ENCODE results near the gene MORN5.

The MORN5 gene

DNA sequence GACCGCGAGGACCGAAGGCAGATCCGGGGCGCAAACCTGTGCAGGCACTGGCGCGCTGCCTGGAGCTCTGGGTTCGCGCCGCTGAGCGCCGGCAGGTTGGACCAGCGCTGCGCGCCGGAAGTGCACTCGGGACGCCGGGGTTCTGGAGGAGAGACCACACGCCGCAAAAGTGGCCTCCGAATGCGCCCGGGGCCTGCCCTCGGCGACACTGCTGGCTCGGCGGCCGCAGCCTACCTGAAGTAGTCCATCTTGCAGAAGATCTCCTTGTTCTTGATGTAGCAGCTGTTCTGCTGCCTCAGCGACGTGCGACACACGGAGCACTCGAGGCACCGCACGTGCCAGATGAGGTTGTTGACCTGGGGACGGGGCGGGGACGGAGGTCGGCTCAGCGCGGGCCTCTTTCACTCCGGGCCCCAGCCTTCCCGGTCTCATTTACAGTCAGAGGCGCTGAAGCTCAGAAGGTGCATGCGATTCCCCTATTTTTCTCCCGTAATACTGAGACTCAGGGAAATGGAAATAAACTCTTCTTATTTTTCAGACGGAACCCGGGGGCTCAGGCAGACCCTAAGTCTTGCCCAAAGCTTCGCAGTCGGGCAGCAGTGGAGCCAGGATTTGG, 66.5 kb downstream of the MORN5 start:
- Mint-ChIP-seq H3K4me1 (peaks cover 7 to 8% of the 10 kb centered on the region in 2 donors), H3K9me3 (no peaks in the 10 kb centered on the region), H3K36me3 (peaks cover 0 to 3% of the 10 kb centered on the region in 2 donors), H3K4me3 (no peak overlapping the region), H3K27ac (no peak overlapping the region), H3K27me3 (peaks cover 57 to 63% of the 10 kb centered on the region in 2 donors)
- ATAC-seq (replicated peaks) (no peak), DNase-seq (no peak)

- Mint-ChIP-seq H3K27ac (no peak overlapping the region), H3K4me1 (peaks cover 7 to 8% of the 10 kb centered on the region in 2 donors), H3K9me3 (no peaks in the 10 kb centered on the region), H3K4me3 (peak overlapping the region; percentile 34 to 43), H3K36me3 (peaks cover 0 to 3% of the 10 kb centered on the region in 2 donors), H3K27me3 (peaks cover 49 to 56% of the 10 kb centered on the region in 2 donors)
- ATAC-seq (replicated peaks) = no peak
- no peak for DNase-seq
Observed at GRCh38 chr9:122226758-122227574, 67.3 kb downstream of the MORN5 start.

DNA sequence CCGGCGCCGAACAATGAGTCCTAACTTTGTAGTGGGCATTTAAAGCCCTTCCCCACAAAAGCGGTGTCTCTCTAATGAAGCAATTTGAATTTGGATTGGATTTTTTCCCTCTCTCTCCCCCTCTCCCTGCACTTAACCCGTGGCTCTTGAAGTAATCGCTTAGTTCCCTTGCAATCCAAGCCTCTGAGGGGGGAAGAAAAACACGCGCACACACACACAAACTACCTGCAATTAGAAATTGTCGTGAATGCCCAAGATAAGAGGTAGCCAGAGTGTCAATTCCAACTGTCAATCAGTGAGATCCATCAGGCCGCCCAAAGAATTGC, 67.8 kb downstream of the MORN5 start:
- H3K4me1 Mint-ChIP-seq = peaks cover 6 to 8% of the 10 kb centered on the region in 2 donors
- no peaks in the 10 kb centered on the region for H3K9me3 Mint-ChIP-seq
- H3K27me3 Mint-ChIP-seq = peaks cover 44 to 50% of the 10 kb centered on the region in 2 donors
- peaks cover 0 to 3% of the 10 kb centered on the region in 2 donors for H3K36me3 Mint-ChIP-seq
- DNase-seq (no peak), ATAC-seq (replicated peaks) (no peak)
- no peak overlapping the region for H3K27ac Mint-ChIP-seq
- H3K4me3 Mint-ChIP-seq = peak overlapping the region in 1 of 2 donors; percentile 47

- H3K36me3 Mint-ChIP-seq = peaks cover 0 to 3% of the 10 kb centered on the region in 2 donors
- DNase-seq (no peak), ATAC-seq (replicated peaks) (no peak)
- H3K27me3 Mint-ChIP-seq = peaks cover 37 to 44% of the 10 kb centered on the region in 2 donors
- H3K4me3 Mint-ChIP-seq = peak overlapping the region; percentile 65 to 79
- H3K27ac Mint-ChIP-seq = no peak overlapping the region
- H3K9me3 Mint-ChIP-seq = no peaks in the 10 kb centered on the region
- peaks cover 0 to 5% of the 10 kb centered on the region in 2 donors for H3K4me1 Mint-ChIP-seq
Observed at GRCh38 chr9:122228191-122228567, 68.5 kb downstream of the MORN5 start.

GRCh38 chr9:122228568-122229484, 69.1 kb downstream of the MORN5 start, which contains the start of gene LHX6:
TSS of gene LHX6 (minus strand) at chr9:122228957. CDS start at chr9:122228740, 217 bp downstream.
- H3K27me3 Mint-ChIP-seq = peaks cover 31 to 38% of the 10 kb centered on the region in 2 donors

DNA sequence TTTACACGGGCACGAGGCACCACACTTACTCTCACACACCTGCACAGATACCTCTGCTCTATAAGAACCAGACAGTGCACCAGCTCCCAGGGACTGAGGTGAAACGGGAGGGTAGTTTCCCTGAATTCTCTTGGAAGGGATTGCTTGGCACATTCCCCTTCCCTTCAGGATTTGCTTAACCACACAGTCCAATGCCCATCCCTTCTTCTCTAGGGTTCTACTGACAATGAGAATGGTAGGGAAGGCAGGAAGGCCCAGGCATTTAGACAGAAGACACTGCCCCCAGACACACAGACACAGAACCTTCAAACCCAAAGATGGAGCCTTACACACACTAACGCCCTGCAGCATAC, 69.8 kb downstream of the MORN5 start:
- Mint-ChIP-seq H3K27ac (no peak overlapping the region), H3K4me1 (peaks cover 0 to 5% of the 10 kb centered on the region in 2 donors), H3K27me3 (peaks cover 26 to 31% of the 10 kb centered on the region in 2 donors), H3K9me3 (no peaks in the 10 kb centered on the region), H3K4me3 (no peak overlapping the region), H3K36me3 (peaks cover 0 to 3% of the 10 kb centered on the region in 2 donors)
- ATAC-seq (replicated peaks) (no peak), DNase-seq (no peak)

More at GRCh38 chr9:122228568-122229484, 69.1 kb downstream of the MORN5 start, which contains the start of gene LHX6:
- peak in 1 of 2 donors; percentile 34 for ATAC-seq (replicated peaks)
- Mint-ChIP-seq H3K4me1 (peaks cover 0 to 5% of the 10 kb centered on the region in 2 donors), H3K4me3 (peak within 1 kb of the TSS; percentile 65 to 79), H3K27ac (no peak within 1 kb of the TSS), H3K9me3 (no peaks in the 10 kb centered on the region), H3K36me3 (peaks cover 0 to 3% of the 10 kb centered on the region in 2 donors)
- no peak for DNase-seq

GRCh38 chr9:122232796-122233306, 73.1 kb downstream of the MORN5 start:
- H3K9me3 Mint-ChIP-seq = no peaks in the 10 kb centered on the region
- H3K27me3 Mint-ChIP-seq = peaks cover 0 to 4% of the 10 kb centered on the region in 2 donors
- H3K4me3 Mint-ChIP-seq = no peak overlapping the region
- no peak for ATAC-seq (replicated peaks)
- H3K36me3 Mint-ChIP-seq = no peaks in the 10 kb centered on the region
- no peaks in the 10 kb centered on the region for H3K4me1 Mint-ChIP-seq
- no peak overlapping the region for H3K27ac Mint-ChIP-seq
- DNase-seq = no peak

GRCh38 chr9:122234022-122234748, 74.5 kb downstream of the MORN5 start:
- H3K9me3 Mint-ChIP-seq = no peaks in the 10 kb centered on the region
- DNase-seq (no peak), ATAC-seq (replicated peaks) (no peak)
- H3K36me3 Mint-ChIP-seq = peaks cover 3 to 4% of the 10 kb centered on the region in 2 donors
- no peaks in the 10 kb centered on the region for H3K27me3 Mint-ChIP-seq
- H3K4me3 Mint-ChIP-seq = no peak overlapping the region
- no peak overlapping the region for H3K27ac Mint-ChIP-seq
- H3K4me1 Mint-ChIP-seq = no peaks in the 10 kb centered on the region

GRCh38 chr9:122236681-122237080, 77.0 kb downstream of the MORN5 start:
- no peaks in the 10 kb centered on the region for H3K27me3 Mint-ChIP-seq
- no peaks in the 10 kb centered on the region for H3K4me1 Mint-ChIP-seq
- ATAC-seq (replicated peaks) = no peak
- peaks cover 11 to 16% of the 10 kb centered on the region in 2 donors for H3K36me3 Mint-ChIP-seq
- H3K27ac Mint-ChIP-seq = no peak overlapping the region
- no peak overlapping the region for H3K4me3 Mint-ChIP-seq
- no peak for DNase-seq
- H3K9me3 Mint-ChIP-seq = no peaks in the 10 kb centered on the region

- H3K36me3 Mint-ChIP-seq = peaks cover 24 to 33% of the 10 kb centered on the region in 2 donors
- no peaks in the 10 kb centered on the region for H3K9me3 Mint-ChIP-seq
- no peaks in the 10 kb centered on the region for H3K4me1 Mint-ChIP-seq
- no peaks in the 10 kb centered on the region for H3K27me3 Mint-ChIP-seq
- H3K27ac Mint-ChIP-seq = no peak overlapping the region
- DNase-seq (no peak), ATAC-seq (replicated peaks) (no peak)
- no peak overlapping the region for H3K4me3 Mint-ChIP-seq
Observed at GRCh38 chr9:122239722-122240121, 80.0 kb downstream of the MORN5 start.

GRCh38 chr9:122244349-122244748, 84.6 kb downstream of the MORN5 start:
- peaks cover 31 to 54% of the 10 kb centered on the region in 2 donors for H3K36me3 Mint-ChIP-seq
- ATAC-seq (replicated peaks) = no peak

DNA sequence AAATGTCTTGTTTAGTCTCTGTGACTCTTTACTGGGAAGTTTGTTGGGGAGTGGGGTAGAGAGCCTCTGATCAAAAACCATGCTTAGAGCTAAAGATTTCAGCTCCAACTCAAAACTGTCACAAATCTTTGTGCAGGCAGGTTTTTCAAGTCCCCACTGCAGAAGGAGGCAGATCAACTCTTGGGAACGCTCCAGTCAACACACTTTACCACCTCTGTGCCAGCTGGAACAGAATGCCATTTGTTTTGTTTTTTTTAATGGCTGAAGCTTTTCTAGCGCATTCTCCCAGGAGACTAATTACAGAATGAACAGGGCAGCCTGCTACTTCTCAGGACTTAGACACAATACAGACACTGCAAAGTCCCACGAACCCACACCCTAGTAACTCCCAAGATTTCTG, 87.0 kb downstream of the MORN5 start:
- Mint-ChIP-seq H3K36me3 (peaks cover 28 to 53% of the 10 kb centered on the region in 2 donors), H3K4me3 (no peak overlapping the region), H3K27me3 (no peaks in the 10 kb centered on the region), H3K27ac (no peak overlapping the region), H3K4me1 (no peaks in the 10 kb centered on the region), H3K9me3 (no peaks in the 10 kb centered on the region)
- DNase-seq (no peak), ATAC-seq (replicated peaks) (no peak)

More at GRCh38 chr9:122244349-122244748, 84.6 kb downstream of the MORN5 start:
- no peak for DNase-seq
- H3K4me1 Mint-ChIP-seq = no peaks in the 10 kb centered on the region
- H3K4me3 Mint-ChIP-seq = no peak overlapping the region
- no peaks in the 10 kb centered on the region for H3K27me3 Mint-ChIP-seq
- no peaks in the 10 kb centered on the region for H3K9me3 Mint-ChIP-seq
- no peak overlapping the region for H3K27ac Mint-ChIP-seq

GRCh38 chr9:122248448-122248865, 88.7 kb downstream of the MORN5 start:
- H3K36me3 Mint-ChIP-seq = peaks cover 28 to 55% of the 10 kb centered on the region in 2 donors

More at GRCh38 chr9:122248448-122248865, 88.7 kb downstream of the MORN5 start:
- ATAC-seq (replicated peaks) = no peak
- H3K4me1 Mint-ChIP-seq = no peaks in the 10 kb centered on the region
- DNase-seq = no peak
- H3K27ac Mint-ChIP-seq = no peak overlapping the region
- H3K4me3 Mint-ChIP-seq = no peak overlapping the region
- no peaks in the 10 kb centered on the region for H3K9me3 Mint-ChIP-seq
- no peaks in the 10 kb centered on the region for H3K27me3 Mint-ChIP-seq

All from stimulated activated naive B cell treated with anti-CD40 and anti-IgM and Interleukin-4, amounts not matched to agents 10 μg/mL and 1 μg/mL and 100 μg/mL, for 72 hours (primary cell).